ENCODE results near the gene PLEKHB2.
"Not testable (repeated sequence)": the region's sequence is repeated elsewhere in the genome, so short reads cannot be mapped to it uniquely, and the experiment has no call there.

The PLEKHB2 gene

GRCh38 chr2:131093696-131094462 lies 11.3 kb upstream of the PLEKHB2 start:
- peak; percentile 28 for DNase-seq

GRCh38 chr2:131094463-131095281 lies 10.5 kb upstream of the PLEKHB2 start:
- DNase-seq = no peak

- DNase-seq = no peak
These were observed 2.0 kb upstream of the PLEKHB2 start for GRCh38 chr2:131103165-131103564.

GRCh38 chr2:131104487-131105155 lies 515 bp upstream of the PLEKHB2 start:
- peak; percentile 77 for DNase-seq

- no peak for DNase-seq
These were observed 1.0 kb downstream of the PLEKHB2 start for GRCh38 chr2:131105950-131106801.

- no peak for DNase-seq
These were observed 7.4 kb downstream of the PLEKHB2 start for GRCh38 chr2:131112529-131112928.

- DNase-seq = no peak
These were observed 8.6 kb downstream of the PLEKHB2 start for GRCh38 chr2:131113566-131114227.

- not testable (repeated sequence) for DNase-seq
These were observed 9.8 kb downstream of the PLEKHB2 start for GRCh38 chr2:131114950-131115349.

- DNase-seq = no peak
These were observed 10.6 kb downstream of the PLEKHB2 start for GRCh38 chr2:131115752-131116151.

GRCh38 chr2:131120815-131121317 lies 15.7 kb downstream of the PLEKHB2 start:
- DNase-seq = no peak

- DNase-seq = no peak
These were observed 16.3 kb downstream of the PLEKHB2 start for GRCh38 chr2:131121464-131121863.

- no peak for DNase-seq
These were observed 17.4 kb downstream of the PLEKHB2 start for GRCh38 chr2:131122496-131122895.

- DNase-seq = no peak
These were observed 18.1 kb downstream of the PLEKHB2 start for GRCh38 chr2:131123192-131123591.

- DNase-seq = no peak
These were observed 20.1 kb downstream of the PLEKHB2 start for GRCh38 chr2:131125195-131125757.

- no peak for DNase-seq
These were observed 21.3 kb downstream of the PLEKHB2 start for GRCh38 chr2:131126436-131126835.

- DNase-seq = no peak
These were observed 21.9 kb downstream of the PLEKHB2 start for GRCh38 chr2:131127076-131127475.

- DNase-seq = no peak
These were observed 22.8 kb downstream of the PLEKHB2 start for GRCh38 chr2:131127981-131128380.

GRCh38 chr2:131130298-131130596 lies 25.1 kb downstream of the PLEKHB2 start:
- DNase-seq = no peak

GRCh38 chr2:131132729-131133128 lies 27.6 kb downstream of the PLEKHB2 start:
- DNase-seq = no peak

GRCh38 chr2:131140581-131140980 lies 35.4 kb downstream of the PLEKHB2 start:
- no peak for DNase-seq

GRCh38 chr2:131142849-131143248 lies 37.7 kb downstream of the PLEKHB2 start:
- no peak for DNase-seq

- no peak for DNase-seq
These were observed 38.7 kb downstream of the PLEKHB2 start for GRCh38 chr2:131143803-131144202.
